ENCODE data around the gene OR2T11.

GRCh38 chr1:248590055-248590454 lies 44.8 kb downstream of the OR2T11 start:
- TF ChIP-seq, protein P1, sequence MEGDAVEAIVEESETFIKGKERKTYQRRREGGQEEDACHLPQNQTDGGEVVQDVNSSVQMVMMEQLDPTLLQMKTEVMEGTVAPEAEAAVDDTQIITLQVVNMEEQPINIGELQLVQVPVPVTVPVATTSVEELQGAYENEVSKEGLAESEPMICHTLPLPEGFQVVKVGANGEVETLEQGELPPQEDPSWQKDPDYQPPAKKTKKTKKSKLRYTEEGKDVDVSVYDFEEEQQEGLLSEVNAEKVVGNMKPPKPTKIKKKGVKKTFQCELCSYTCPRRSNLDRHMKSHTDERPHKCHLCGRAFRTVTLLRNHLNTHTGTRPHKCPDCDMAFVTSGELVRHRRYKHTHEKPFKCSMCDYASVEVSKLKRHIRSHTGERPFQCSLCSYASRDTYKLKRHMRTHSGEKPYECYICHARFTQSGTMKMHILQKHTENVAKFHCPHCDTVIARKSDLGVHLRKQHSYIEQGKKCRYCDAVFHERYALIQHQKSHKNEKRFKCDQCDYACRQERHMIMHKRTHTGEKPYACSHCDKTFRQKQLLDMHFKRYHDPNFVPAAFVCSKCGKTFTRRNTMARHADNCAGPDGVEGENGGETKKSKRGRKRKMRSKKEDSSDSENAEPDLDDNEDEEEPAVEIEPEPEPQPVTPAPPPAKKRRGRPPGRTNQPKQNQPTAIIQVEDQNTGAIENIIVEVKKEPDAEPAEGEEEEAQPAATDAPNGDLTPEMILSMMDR (conservative IDR thresholded peaks at IDR 0.05; ENCODE audit: low read depth, low read length), result no peak
- TF ChIP-seq EZH2 (IDR thresholded peaks at IDR 0.05; ENCODE audit: borderline replicate concordance, low read depth, low read length, poor library complexity, severe bottlenecking), result no peak

All from A673 (cell line).